ENCODE measurements around the gene CACNA1C. TPM values are rescaled to one million over a fixed set of nuclear protein-coding genes. Genes with fewer than 3 reads are reported as not detected.

Gene CACNA1C
- total RNA-seq, 1 experiment from 2014 or later: 1.1 TPM

DNA sequence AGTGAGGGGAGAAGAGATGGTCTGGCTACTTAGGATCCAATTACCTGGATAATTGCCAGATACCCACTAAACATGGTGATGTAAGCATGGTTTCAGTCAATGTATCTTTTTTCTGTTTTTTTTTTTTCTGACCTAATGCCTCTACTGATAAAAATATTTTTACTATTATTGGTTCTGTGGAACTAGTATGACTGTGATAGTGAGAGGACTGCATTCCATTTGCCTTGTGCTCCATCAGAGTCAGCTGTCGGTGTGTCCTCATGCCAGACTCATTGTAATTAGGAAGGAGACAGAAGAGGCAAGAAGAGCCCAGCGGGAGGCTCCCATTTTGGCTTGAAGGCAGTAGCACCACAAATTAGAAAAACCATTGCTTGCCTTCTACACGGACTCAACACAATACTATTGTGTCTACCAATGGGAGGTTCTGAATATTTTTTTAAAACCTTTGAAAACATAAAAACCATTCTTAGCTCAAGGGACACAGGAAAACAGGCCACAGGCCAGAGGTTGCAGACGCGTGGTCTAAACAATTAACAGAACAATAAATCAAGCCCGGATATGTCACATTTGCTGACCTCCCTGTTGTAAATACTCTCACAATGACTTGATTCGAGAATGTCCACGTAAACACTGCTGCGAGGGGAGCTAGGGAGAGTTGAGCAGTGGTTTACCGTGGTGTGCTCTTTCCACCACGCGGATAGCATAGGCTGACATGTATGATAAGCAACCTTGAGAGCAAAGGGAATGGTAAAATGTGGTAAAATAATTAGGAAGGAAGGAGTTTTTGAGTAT lies 35.0 kb upstream of the CACNA1C start:
- H3K4ac ChIP-seq (ENCODE audit: low read depth, low read length): no peak overlapping the region
- H3K27me3 ChIP-seq (ENCODE audit: insufficient read depth, low read length): no peaks in the 10 kb centered on the region
- no peaks in the 10 kb centered on the region for H3K9me3 ChIP-seq (ENCODE audit: control insufficient read depth, low read depth, low read length)
- H2BK120ac ChIP-seq (ENCODE audit: low read depth, low read length, poor library complexity, severe bottlenecking): no peak overlapping the region
- no peak overlapping the region for H3K18ac ChIP-seq (ENCODE audit: insufficient read length, low read depth, low read length)
- no peaks in the 10 kb centered on the region; the same call in 1 of the 2 replicates for H3K4me1 ChIP-seq (ENCODE audit: insufficient read depth, low read length)
- no peak overlapping the region for H3K9ac ChIP-seq (ENCODE audit: extremely low read depth, insufficient read length, low read length)
- H3K56ac ChIP-seq (ENCODE audit: insufficient read length, low read depth, low read length): no peak overlapping the region
- H3K79me2 ChIP-seq (ENCODE audit: insufficient read depth, low read length): no peaks in the 10 kb centered on the region
- H2AK5ac ChIP-seq (ENCODE audit: insufficient read length, low read length): no peak overlapping the region
- H4K8ac ChIP-seq (replicated peaks; ENCODE audit: insufficient read length, low read depth, low read length): no peak overlapping the region
- H3K27ac ChIP-seq (ENCODE audit: insufficient read length, low read depth, low read length): no peak overlapping the region
- H3T11ph ChIP-seq (ENCODE audit: low read length): no peak overlapping the region
- no CpG with 5 or more reads among the region's 12 CpGs for WGBS (ENCODE audit: extremely low coverage, insufficient read length, low lambda C conversion rate)
- TF ChIP-seq, protein P1, sequence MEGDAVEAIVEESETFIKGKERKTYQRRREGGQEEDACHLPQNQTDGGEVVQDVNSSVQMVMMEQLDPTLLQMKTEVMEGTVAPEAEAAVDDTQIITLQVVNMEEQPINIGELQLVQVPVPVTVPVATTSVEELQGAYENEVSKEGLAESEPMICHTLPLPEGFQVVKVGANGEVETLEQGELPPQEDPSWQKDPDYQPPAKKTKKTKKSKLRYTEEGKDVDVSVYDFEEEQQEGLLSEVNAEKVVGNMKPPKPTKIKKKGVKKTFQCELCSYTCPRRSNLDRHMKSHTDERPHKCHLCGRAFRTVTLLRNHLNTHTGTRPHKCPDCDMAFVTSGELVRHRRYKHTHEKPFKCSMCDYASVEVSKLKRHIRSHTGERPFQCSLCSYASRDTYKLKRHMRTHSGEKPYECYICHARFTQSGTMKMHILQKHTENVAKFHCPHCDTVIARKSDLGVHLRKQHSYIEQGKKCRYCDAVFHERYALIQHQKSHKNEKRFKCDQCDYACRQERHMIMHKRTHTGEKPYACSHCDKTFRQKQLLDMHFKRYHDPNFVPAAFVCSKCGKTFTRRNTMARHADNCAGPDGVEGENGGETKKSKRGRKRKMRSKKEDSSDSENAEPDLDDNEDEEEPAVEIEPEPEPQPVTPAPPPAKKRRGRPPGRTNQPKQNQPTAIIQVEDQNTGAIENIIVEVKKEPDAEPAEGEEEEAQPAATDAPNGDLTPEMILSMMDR (conservative IDR thresholded peaks at IDR 0.05): no peak
- Mint-ChIP-seq H3K27me3 (ENCODE audit: low read depth) (0 out of 2 replicates have a peak, but pooled peaks cover 3% of the 10 kb centered on the region), H3K4me3 (no peak overlapping the region), H3K4me1 (peaks cover 14 to 16% of the 10 kb centered on the region in 2 experiments), H3K9me3 (no peaks in the 10 kb centered on the region), H3K36me3 (ENCODE audit: insufficient read depth in 1 of 3, low read depth in 3 of 3) (no peaks in the 10 kb centered on the region), H3K27ac (no peak overlapping the region)
- H3K23ac ChIP-seq (ENCODE audit: insufficient read length, low read depth, low read length): no peak overlapping the region
- H4K5ac ChIP-seq (ENCODE audit: insufficient read length, low read depth, low read length): no peak overlapping the region
- no peak overlapping the region for H2BK20ac ChIP-seq (ENCODE audit: low read depth, low read length, poor library complexity, severe bottlenecking)
- no peak overlapping the region for H2BK12ac ChIP-seq (ENCODE audit: insufficient read length, low read depth, low read length)
- H2BK15ac ChIP-seq (ENCODE audit: low read depth, low read length): no peak overlapping the region
- H3K79me1 ChIP-seq (ENCODE audit: insufficient read depth, low read depth, low read length, poor library complexity, severe bottlenecking): no peaks in the 10 kb centered on the region
- H2BK5ac ChIP-seq (ENCODE audit: insufficient read length, low read length): no peak overlapping the region
- no peak for DNase-seq
- no peaks in the 10 kb centered on the region for H3K23me2 ChIP-seq (ENCODE audit: insufficient read length, low read depth, low read length, poor library complexity, severe bottlenecking)
- H3K4me2 ChIP-seq (ENCODE audit: insufficient read depth, insufficient read length, low read length): no peak overlapping the region
- no peak overlapping the region for H3K14ac ChIP-seq (ENCODE audit: insufficient read depth, low read length)
- H4K91ac ChIP-seq (ENCODE audit: insufficient read length, low read depth, low read length): no peak overlapping the region
- H4K20me1 ChIP-seq (ENCODE audit: control insufficient read depth, insufficient read depth, insufficient read length): no peaks in the 10 kb centered on the region
- no peak overlapping the region for H2AFZ ChIP-seq (ENCODE audit: low read length)

Data from H9 (cell line).